Progenitor cell of endocrine pancreas (in vitro differentiated cells): Measurements from ENCODE around the gene STON1. TPM values are rescaled to one million over a fixed set of nuclear protein-coding genes. Genes with fewer than 3 reads are reported as not detected.
"Not testable (repeated sequence)": the region's sequence is repeated elsewhere in the genome, so short reads cannot be mapped to it uniquely, and the experiment has no call there.

ENCODE experiments used
- DNase-seq: peaks from one replicate; pipeline ENCODE4 v3.0.0; 2021; ENCODE audit warnings: low spot score; ENCODE audit not compliant: unreplicated experiment
- H3K27ac Mint-ChIP-seq: 2 replicates; pipeline ENCODE4 v1.8.0; 2021; ENCODE audit warnings: mild to moderate bottlenecking, moderate library complexity, mixed read lengths
- H3K27me3 Mint-ChIP-seq: 2 replicates; pipeline ENCODE4 v1.8.0; 2021; ENCODE audit warnings: mixed read lengths
- H3K36me3 Mint-ChIP-seq: 2 replicates; pipeline ENCODE4 v1.8.0; 2022; ENCODE audit warnings: mixed read lengths; ENCODE audit not compliant: insufficient read depth
- H3K4me1 Mint-ChIP-seq: 2 replicates; pipeline ENCODE4 v1.8.0; 2021; ENCODE audit warnings: low read depth, mixed read lengths
- H3K4me3 Mint-ChIP-seq: 2 replicates; pipeline ENCODE4 v1.8.0; 2021; ENCODE audit warnings: low read depth, mild to moderate bottlenecking, moderate library complexity, mixed read lengths
- H3K9me3 Mint-ChIP-seq: 2 replicates; pipeline ENCODE4 v1.8.0; 2021; ENCODE audit warnings: low read depth, mixed read lengths
- CTCF ChIP-seq: fragments of 200-600 bp; sonication (generic); IDR thresholded peaks from one replicate; pipeline ENCODE4 v1.5.0; 2021; ENCODE audit warnings: antibody characterized with exemption, mild to moderate bottlenecking; ENCODE audit not compliant: unreplicated experiment
- total RNA-seq: library from RNA; stranded (reverse); gene quantifications from 2 replicates; pipeline ENCODE4 v1.2.1, GENCODE V29; 2021

Gene STON1
- total RNA-seq, 1 donor from 2014 or later, result 8.6 TPM

- H3K27me3 Mint-ChIP-seq, result no peaks in the 10 kb centered on the region
- H3K4me1 Mint-ChIP-seq, result no peaks in the 10 kb centered on the region
- TF ChIP-seq CTCF, result no peak
- no peak for DNase-seq
- H3K36me3 Mint-ChIP-seq, result peaks cover 31% of the 10 kb centered on the region
- H3K4me3 Mint-ChIP-seq, result no peak overlapping the region
- H3K9me3 Mint-ChIP-seq, result no peaks in the 10 kb centered on the region
- H3K27ac Mint-ChIP-seq, result no peak overlapping the region
Observed at GRCh38 chr2:48515513-48515985, 14.4 kb upstream of the STON1 start.

GRCh38 chr2:48519593-48519992 lies 10.4 kb upstream of the STON1 start:
- Mint-ChIP-seq H3K4me3 (no peak overlapping the region), H3K36me3 (peaks cover 24% of the 10 kb centered on the region), H3K27ac (no peak overlapping the region)

GRCh38 chr2:48524756-48525155 lies 5.2 kb upstream of the STON1 start:
- not testable (repeated sequence) for H3K9me3 Mint-ChIP-seq, DNase-seq, H3K27me3 Mint-ChIP-seq, H3K27ac Mint-ChIP-seq, H3K4me3 Mint-ChIP-seq, H3K36me3 Mint-ChIP-seq, H3K4me1 Mint-ChIP-seq

More at GRCh38 chr2:48519593-48519992, 10.4 kb upstream of the STON1 start:
- TF ChIP-seq CTCF, result no peak
- Mint-ChIP-seq H3K4me1 (no peaks in the 10 kb centered on the region), H3K27me3 (no peaks in the 10 kb centered on the region), H3K9me3 (no peaks in the 10 kb centered on the region)
- no peak for DNase-seq

GRCh38 chr2:48525269-48525943 lies 4.5 kb upstream of the STON1 start:
- Mint-ChIP-seq H3K36me3 (peaks cover 6% of the 10 kb centered on the region), H3K27me3 (peaks cover 4% of the 10 kb centered on the region), H3K27ac (no peak overlapping the region), H3K4me3 (no peak overlapping the region), H3K9me3 (no peaks in the 10 kb centered on the region), H3K4me1 (peaks cover 4% of the 10 kb centered on the region)
- no peak for TF ChIP-seq CTCF
- DNase-seq, result no peak

- Mint-ChIP-seq H3K4me3 (no peak overlapping the region), H3K9me3 (no peaks in the 10 kb centered on the region), H3K27ac (no peak overlapping the region), H3K4me1 (peaks cover 15% of the 10 kb centered on the region), H3K27me3 (peaks cover 4% of the 10 kb centered on the region), H3K36me3 (no peaks in the 10 kb centered on the region)
- no peak for DNase-seq
- TF ChIP-seq CTCF, result no peak
Observed at GRCh38 chr2:48527226-48527885, 2.6 kb upstream of the STON1 start.
